GM21360 (cell line): Measurements from ENCODE around the gene CEACAM21.

Experiments used
- ATAC-seq: cut with Tn5 transposase; IDR thresholded peaks from one replicate; pipeline ENCODE4 v1.9.1; 2021; ENCODE audit warnings: mild to moderate bottlenecking, moderate library complexity; ENCODE audit not compliant: unreplicated experiment

CEACAM21 gene

DNA sequence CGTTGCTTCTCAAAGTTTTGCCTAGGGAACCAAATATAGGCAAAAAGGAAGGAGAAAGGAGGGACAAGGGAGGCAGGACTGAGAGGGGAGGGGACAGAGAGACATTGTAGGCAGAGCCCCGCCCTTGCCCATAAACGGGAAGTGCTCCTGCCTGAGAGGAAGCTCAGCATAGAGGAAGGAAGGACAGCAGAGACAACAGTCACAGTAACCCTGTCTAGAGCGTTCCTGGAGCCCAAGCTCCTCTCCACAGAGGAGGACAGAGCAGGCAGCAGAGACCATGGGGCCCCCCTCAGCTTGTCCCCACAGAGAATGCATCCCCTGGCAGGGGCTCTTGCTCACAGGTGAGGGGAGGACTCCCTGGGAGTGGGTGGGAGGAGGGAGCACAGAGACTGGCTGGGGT is at the start of gene CEACAM21:
Gene CEACAM21 (plus strand): TSS at position 169 of the 400 bp plus-strand sequence. CDS start 109 bp downstream, at position 278.
- no peak for ATAC-seq

DNA sequence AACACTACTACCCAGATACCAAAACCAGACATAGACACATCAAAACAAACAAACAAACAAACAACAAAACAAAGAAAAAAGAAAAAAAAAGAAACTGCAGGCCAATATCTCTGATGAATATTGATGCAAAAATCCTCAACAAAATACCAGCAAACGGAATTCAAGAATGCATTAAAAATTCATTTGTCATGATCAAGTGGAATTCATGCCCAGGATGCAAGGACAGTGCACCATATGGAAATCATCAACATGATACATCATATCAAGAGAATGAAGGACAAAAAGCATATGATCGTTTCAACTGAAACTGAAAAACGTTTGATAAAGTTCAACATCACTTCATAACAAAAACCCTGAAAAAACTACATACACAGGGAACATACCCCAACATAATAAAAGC is 48.9 kb upstream of the CEACAM21 start:
- ATAC-seq = no peak

DNA sequence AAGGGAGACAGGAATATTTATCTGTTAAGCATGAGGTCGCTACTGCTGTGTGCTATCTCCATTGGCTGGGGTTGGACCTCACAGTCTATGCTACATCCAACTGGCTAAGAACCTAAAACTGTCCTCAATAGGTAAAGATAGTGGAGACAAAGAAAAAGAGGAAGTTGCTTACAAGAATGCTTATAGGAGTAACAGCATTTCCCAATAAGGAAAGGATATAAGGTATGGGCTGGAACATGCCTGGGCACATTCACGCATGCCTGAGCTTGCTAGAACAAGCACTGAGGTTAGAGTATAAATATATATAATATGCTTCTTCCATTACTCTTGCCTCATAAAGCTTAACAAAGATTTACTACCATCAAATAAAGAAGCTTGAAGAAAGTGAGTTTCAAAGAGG is 47.9 kb upstream of the CEACAM21 start:
- ATAC-seq = no peak

DNA sequence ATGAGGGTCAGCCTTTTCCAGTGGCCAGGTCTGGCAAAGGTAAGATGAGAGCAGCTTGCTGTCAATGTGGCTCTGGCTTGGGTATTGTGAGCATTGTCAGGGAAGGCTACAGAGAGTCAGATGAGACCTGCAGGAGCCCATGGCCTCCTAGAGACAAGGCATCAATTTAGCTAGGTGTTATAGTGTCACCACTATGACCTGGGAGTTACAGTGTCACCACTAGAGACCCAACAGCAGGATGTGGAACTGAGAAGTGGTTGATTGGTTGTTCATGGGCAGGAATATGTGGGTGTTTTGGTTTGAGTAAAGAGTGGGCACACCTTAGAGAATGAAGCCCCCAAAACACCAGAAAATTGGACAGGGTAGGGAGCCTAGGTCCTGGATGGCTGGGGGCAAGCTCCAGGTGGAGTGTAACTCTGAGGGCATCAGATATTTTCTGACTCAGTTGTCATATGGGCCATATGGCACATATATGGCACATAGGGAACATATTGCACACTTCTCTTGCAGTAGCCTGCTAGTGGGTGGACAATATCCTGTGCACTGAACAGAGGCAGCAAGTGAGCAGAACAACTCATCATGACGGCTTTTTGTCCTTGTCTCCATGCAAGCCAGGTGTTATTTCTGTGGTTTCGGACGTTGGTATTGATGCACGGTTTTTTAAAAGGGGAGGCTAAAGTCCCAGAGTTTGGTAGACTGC is 46.3 kb upstream of the CEACAM21 start:
- no peak for ATAC-seq

DNA sequence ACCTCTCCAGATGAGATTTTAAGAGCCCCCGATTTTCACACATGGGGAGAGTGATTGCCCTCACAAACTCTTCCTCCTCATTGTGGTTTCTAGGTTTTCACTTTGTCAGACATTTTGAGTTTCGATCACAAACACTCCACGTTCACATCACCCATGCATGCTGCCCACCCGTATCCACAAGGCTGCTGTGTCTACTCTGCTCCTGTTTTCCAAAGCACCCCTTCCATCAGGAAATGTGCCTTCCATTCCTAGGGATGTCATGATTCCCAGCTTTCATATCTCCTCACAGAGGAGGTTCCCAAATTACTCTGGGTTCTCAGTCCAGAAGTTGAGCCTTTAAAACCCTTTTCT is 45.8 kb upstream of the CEACAM21 start:
- no peak for ATAC-seq

DNA sequence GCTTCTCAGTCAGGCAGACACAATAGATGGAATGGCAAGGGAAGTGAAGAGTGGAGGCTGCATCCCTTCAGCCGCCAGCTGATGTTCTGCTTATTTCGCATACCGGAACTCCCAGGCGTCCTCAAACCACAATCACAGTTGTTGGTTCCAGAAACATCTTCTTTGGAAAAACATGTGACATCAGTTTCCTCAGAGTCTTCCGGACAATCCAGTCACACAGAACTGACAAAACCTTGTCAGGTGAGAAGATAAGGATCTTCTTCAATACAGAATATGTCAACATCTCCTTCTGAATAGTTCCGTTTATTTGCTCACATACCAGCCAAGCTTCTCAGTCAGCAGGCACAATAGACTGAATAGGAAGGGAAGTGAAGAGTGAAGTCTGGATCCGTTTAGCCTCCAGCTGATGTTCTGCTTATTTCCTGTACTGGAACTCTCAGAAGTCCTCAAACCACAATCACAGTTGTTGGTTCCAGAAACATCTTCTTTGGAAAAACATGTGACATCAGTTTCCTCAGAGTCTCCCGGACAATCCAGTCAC is 45.1 kb upstream of the CEACAM21 start:
- ATAC-seq = no peak

DNA sequence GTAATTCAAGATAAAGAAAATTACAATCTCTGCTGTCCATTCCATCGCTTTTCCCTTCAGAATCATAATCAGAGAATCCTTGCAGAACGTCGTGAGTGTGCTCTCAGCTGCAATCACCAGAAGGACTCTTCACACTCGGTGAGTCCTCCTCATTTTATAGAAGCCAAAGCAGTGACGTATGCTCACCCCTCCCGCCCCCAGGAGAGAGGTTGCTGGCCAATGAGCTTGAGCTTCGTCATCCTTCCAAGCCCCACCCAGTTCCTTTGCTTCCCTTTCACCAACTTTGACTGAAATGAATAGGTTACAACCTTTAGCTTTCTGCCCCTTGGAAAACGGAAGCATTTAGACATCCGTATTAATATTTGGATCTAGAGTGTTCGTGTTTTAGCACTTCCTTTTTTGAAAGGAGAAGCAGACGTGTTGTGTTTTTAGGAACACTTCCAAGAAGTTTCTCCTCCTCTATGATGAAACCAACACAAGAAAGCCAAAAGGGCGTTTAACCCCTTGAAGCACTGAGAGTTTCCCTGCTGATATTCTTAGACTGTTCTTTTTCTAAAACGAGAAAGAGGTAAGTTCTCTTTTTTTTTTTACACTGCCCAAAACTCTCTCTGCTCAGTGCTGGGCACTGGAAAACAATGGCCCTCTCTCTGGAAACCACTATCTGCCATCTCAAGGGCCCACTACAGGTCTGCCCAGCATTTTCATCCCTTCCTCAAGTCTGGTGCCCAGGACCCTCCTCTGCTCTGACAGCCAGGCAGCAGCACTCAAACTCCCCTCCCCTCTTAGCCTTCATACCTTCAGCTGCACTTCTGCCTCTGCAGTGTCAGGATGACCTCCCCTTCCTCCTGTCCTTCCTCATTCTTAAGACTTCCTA is 44.3 kb upstream of the CEACAM21 start:
- ATAC-seq = peak; percentile 57

DNA sequence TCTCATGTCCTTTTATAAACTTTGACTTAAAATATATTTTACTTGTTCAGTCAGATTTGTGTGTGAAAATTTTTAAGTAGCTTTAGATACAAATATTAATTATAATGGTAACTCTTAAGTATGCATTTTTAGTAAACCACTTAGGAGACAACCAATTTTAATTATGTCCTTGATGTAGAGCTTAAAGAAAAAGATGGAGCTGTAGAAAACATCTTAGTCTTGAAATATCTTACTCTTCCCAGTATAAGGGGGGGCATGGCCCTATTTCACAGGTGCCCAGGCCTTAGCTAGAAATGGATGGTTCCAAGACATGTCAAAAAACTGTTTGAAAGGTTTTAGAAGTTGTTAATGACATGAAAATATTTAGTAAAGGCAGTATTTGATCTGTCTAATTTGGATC is 43.4 kb upstream of the CEACAM21 start:
- ATAC-seq = no peak

DNA sequence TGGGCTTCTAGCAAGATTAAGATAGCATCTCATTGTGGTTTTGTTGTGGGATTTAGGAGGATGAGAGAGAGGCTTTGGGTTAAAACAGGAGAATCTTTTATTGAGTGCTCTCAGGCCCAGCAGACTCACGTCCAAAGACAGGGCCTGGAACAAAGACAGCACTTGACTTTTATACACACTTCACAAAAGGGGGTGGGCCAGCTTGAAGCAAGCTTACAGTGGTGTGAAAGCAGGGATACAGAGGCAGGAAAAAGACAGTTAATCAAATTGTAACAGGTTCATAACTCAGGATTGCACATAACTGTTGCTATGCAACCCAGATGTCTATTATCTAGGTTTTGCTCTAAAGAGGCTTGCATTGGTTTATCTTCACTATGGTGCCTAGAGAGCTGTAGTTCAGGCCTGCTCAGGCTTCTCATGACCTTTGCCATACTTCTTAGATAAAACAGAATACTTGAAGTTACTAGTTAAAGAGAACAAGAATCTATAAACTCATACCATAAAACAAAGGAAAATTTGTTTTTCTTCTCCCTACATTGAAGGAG is 42.2 kb upstream of the CEACAM21 start:
- ATAC-seq = no peak

DNA sequence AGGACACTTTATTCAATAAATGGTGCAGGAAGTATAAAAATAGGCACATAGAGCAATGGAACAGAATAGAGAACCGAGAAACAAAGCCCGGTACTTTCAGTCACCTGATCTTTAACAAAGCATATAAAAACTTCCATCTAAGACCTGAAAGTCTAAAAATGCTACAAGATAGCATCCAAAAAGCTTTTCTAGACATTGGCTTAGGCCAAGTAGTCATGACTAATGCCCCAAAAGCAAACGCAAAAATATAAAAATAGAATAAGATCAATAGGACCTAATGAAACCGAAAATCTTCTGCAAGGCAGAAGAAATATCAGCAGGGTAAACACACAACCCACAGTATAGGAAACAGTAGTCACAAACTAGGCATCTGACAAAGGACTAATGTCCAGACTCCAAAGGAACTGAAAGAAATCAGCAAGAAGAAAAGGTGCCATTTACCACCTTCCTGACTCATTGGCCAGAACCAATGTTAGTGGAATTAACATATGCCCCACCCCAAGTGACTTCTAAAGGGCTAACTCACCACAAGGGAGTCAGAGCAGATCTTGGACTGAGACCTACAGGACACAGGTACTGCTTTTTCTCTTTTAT is 40.8 kb upstream of the CEACAM21 start:
- ATAC-seq = peak; percentile 56

DNA sequence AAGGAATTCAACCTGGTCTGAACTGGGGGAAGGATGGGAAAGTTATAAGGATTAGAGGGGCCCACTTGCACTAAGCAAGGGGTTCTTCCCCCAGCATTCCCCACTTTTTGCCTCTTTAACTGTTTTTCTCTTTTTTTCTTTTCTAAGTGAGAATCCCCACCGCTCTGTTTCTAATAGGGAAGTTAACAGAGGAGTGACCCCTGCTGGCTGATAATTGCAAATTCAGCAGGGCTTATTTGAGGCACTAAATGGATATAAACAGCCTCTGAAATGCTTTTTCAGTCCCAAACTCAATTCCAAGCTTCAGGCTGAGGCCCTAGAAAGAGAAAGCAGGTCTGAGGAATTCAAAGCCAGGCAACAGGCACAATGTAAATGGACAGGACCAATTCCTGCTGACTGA is 38.2 kb upstream of the CEACAM21 start:
- ATAC-seq = no peak

DNA sequence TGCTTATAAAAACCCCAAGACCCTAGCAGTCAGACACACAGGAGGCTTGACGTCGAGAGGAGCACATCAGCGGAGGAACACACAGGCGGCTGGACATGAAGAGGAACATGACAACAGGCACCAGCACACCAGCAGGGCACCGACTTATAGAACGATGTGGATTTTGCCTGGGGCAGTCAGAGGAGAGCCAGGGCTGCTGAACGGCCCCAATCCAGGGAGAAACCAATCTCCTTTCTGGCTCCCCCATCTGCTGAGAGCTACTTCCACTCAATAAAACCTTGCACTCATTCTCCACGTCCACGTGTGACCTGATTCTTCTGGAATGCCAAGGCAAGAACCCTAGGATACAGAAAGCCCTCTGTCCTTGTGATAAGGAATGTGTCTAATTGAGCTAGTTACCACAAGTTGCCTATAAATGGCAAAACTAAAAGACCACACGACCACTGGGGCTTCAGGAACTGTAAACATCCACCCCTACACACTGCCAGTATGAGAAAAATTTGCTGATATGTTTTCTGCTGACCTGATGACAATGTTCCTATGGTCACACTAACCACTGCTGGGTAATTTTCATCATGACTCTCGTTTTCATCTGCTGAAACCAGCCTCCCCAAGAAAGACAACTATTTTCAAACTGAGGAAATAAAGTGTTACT is 35.8 kb upstream of the CEACAM21 start:
- ATAC-seq = no peak

DNA sequence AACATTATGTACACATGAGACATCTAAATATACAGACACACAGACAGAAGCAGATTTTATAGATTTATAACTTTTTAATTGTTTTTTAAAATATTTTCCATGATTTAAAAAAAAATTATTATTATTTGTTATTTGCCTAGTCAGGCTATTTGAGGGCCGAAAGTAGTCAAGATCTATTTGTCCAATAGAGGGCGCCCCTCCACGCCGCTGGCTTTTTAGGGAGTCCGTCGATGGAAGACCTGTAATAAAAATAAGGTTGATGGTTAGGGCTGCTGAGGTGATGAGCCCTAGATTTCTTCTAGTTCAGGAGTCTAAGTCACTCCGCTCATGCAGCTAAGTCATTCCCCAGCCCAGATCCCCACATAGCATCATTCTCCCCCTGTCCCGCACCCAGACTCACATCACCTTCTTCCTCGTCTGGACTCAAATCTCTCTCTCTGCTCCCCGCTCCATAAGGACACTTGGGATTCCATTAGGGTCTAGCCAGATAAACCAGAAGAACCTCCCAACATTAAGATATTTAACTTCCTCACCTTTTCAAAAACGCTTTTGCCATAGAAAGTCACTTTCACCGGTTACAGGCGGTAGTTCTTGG is 33.9 kb upstream of the CEACAM21 start:
- ATAC-seq = no peak

DNA sequence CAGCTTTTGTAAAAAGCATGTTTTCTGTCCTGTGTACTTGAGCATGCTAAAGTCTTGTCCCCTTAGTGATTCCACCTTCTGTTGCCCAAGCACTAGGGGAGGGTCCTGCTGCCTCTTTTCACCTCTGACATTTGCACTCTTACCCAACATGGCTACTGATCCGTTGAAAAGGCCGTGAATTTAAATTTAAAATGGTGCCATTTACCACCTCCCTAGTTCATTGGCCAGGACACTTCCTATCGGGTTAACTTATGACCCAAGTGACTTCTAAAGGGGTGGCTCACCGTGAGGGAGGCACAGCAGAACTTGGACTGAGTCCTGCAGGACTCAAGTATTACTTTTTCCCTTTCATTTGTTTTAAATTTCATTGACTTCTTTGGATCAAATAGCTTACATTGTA is 33.3 kb upstream of the CEACAM21 start:
- no peak for ATAC-seq

DNA sequence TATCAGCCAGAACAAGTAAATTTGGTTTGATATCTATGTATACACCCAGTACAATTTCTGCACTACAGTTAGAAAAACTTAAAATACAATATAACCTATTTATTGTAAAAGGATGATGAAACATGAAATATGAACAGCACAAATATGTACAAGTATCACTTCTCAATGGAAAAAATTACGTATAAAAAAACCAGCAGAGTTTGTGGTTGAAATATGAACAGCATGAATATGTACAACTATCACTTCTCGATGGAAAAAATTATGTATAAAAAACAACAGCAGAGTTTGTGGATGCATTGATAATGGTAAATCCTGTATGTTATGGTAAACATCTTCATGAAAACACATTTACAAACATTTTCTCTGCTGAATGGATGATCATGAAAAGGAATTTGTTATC is 32.4 kb upstream of the CEACAM21 start:
- no peak for ATAC-seq

DNA sequence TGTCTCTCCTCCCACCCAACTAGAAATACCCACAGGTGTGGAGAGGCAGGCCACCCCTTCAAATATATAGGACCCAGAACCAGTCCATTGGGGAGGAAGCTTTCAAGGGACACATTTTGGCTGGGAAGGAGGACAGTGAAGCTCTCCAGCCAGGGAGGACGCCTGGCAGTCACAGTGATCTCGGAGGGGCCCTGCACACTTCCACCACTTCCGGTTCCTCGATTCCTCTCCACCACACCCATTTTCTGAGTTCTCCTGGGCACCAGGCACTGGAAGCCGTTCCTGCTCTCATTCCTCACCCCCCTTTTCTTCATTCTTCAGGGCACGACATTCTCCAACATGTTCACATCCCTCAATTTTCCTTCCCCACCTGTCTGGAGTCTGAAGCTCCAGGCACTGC is 30.4 kb upstream of the CEACAM21 start:
- ATAC-seq = no peak

DNA sequence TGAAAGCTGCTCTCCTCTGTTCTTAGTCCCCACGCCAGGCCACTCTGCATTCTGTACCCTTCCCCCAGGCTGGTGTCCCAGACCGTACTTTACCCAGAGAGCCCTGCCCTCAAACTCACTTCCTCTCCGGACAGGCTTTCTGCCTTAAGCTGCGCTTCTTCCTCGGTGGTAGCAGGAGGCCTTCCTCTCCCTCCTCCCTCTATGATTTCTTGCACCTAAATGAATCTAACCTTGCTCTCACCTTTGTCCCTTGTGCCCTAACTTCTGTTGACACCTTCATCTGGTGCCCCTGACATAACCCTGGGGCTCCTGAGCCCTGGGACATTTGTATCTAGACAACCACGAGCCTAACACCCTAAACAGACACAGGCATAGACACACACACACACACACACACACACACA is 29.6 kb upstream of the CEACAM21 start:
- no peak for ATAC-seq

DNA sequence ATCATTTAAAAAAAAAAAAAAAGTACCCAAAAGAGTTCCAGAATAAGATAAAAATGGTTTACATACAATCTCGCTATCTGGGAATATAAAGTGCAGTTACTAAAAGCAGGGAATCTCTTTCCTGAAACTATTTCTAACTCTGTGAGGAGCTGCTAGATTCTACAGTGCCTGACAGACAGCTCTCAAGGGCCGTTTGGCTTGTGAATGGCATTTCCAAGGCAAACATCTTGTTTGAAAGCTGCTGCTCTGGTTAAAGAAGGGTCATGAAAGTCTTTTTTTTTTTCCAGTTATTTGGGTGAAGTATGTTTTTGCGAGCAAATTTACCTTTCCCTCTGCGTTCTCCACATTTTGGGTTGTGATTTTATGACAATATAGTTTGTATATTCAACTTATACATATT is 29.0 kb upstream of the CEACAM21 start:
- ATAC-seq = no peak

DNA sequence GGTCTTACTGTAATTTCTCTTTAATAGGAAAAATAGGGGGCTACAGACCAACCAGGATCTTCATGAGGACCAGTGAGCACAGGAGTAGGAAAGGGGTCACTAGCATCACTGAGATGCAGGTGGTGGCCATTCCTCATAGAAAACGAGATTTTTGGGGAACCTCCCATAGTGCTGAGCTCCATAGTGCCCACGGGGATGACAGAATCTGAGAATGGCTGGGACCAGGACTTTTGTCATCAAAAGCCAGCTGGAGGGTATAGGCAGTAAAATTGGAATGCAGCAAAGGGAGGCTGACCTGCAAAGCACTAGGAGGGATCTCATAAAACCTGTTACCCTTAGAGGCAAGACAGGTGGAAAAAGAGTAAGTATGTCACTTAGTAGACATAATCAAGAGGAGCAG is 28.4 kb upstream of the CEACAM21 start:
- no peak for ATAC-seq

DNA sequence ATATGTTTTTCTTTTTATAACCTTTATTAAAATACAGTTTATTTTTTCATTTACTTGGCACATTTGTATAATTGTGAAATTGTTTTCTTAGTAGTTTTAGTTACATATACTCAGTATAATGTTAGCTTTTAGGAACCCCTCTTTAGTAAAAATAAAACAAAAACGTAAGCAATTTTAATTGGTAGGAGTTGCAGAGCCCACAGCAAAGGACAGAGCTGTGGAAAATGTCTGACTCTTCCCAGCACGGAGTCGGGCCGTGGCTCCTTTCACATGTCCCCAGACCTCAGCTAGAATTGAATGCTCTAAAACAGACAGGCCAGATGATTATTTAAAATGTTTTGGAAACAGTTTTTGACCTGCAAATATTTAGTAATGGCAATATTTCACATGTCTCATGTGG is 27.9 kb upstream of the CEACAM21 start:
- ATAC-seq = no peak
